Common myeloid progenitor, CD34-positive (primary cell): ENCODE results near the gene OR6C65.
"Not testable (repeated sequence)": the region's sequence is repeated elsewhere in the genome, so short reads cannot be mapped to it uniquely, and the experiment has no call there.

Source experiments
- CTCF ChIA-PET: fragments of 350-600 bp; sonication (Branson Sonifier 250); formaldehyde crosslinking; loops from one replicate; lab custom pipeline; 2021; ENCODE audit warnings: antibody characterized with exemption; lab: Charles Lee
- POLR2A ChIA-PET: fragments of 350-600 bp; sonication (Branson Sonifier 250); formaldehyde crosslinking; loops from one replicate; lab custom pipeline; 2021; ENCODE audit warnings: antibody characterized with exemption; lab: Charles Lee
- DNase-seq, 3 donors: peaks; one replicate each; pipeline versions ENCODE4 v3.0.0 to v3.0.0-alpha.2; 2013
- H3K27ac ChIP-seq, 2 experiments: 1 replicate in 1 of 2; 2 replicates in 1 of 2; pipeline ENCODE4 v1.7.0; 2013; ENCODE audit warnings: inconsistent platforms in 2 of 2, low read length in 2 of 2, mild to moderate bottlenecking in 2 of 2, low read depth in 1 of 2, moderate library complexity in 1 of 2; ENCODE audit not compliant: severe bottlenecking in 2 of 2, insufficient read depth in 1 of 2, poor library complexity in 1 of 2
- H3K27me3 ChIP-seq, 5 experiments: replicated peaks in 2 of 5; 1 replicate in 3 of 5; 2 replicates in 2 of 5; pipeline versions ENCODE4 v1.6.1 to v1.7.0; 2013; ENCODE audit warnings: low read length in 4 of 5, mild to moderate bottlenecking in 2 of 5, moderate library complexity in 2 of 5, inconsistent platforms in 1 of 5; ENCODE audit not compliant: insufficient read depth in 5 of 5, control insufficient read depth in 4 of 5
- H3K36me3 ChIP-seq, 4 experiments: 1 replicate in 2 of 4; 2 replicates in 2 of 4; pipeline versions ENCODE4 v1.6.1 to v1.7.0; 2013; ENCODE audit warnings: low read length in 3 of 4, control low read depth in 1 of 4, mild to moderate bottlenecking in 1 of 4; ENCODE audit not compliant: control insufficient read depth in 4 of 4, insufficient read depth in 4 of 4
- H3K4me1 ChIP-seq, 4 experiments: 1 replicate in 3 of 4; 2 replicates in 1 of 4; pipeline versions ENCODE4 v1.6.1 to v1.7.1; 2013; ENCODE audit warnings: low read length in 3 of 4, mild to moderate bottlenecking in 3 of 4, control low read depth in 1 of 4, inconsistent platforms in 1 of 4, moderate library complexity in 1 of 4; ENCODE audit not compliant: control insufficient read depth in 4 of 4, insufficient read depth in 4 of 4; ENCODE audit errors: control extremely low read depth in 1 of 4
- H3K4me3 ChIP-seq, 7 experiments: 1 replicate in 4 of 7; 2 replicates in 3 of 7; pipeline versions ENCODE4 v1.5.1 to v1.7.0; 2013; ENCODE audit warnings: mild to moderate bottlenecking in 7 of 7, low read length in 6 of 7, moderate library complexity in 6 of 7, inconsistent platforms in 2 of 7, low read depth in 2 of 7, control low read depth in 1 of 7; ENCODE audit not compliant: insufficient read depth in 4 of 7, control insufficient read depth in 1 of 7; ENCODE audit errors: extremely low read depth in 1 of 7
- H3K9me3 ChIP-seq, 5 experiments: 1 replicate in 4 of 5; 2 replicates in 1 of 5; pipeline versions ENCODE4 v1.6.1 to v1.7.1; 2013; ENCODE audit warnings: low read length in 4 of 5, mild to moderate bottlenecking in 2 of 5, inconsistent platforms in 1 of 5, low read depth in 1 of 5, moderate library complexity in 1 of 5; ENCODE audit not compliant: control insufficient read depth in 4 of 5, insufficient read depth in 2 of 5; ENCODE audit errors: control extremely low read depth in 1 of 5
- WGBS: methylation state at CpG from one replicate; pipeline ENCODE4 v1.1.5; 2013; ENCODE audit not compliant: insufficient coverage; 5-methylcytosine and 5-hydroxymethylcytosine counted together

OR6C65 gene

DNA sequence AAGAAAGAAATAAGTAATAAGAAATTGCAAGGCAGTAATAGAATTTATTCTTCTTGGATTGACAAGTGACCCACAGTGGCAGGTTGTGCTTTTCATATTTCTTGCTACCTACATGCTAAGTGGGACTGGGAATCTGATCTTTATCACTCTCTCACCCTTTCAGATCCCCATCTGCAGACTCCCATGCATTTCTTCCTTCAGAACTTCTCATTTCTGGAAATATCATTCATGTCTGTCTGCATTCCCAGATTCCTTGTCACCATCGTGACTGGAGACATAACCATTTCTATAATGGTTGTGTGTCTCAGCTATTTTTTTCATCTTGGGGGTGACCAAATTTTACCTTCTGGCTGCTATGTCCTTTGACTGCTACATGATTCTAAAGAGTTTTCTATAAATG is 4.0 kb upstream of the OR6C65 start:
- Histone ChIP-seq H3K4me3 (no peak overlapping the region), H3K27me3 (peaks cover 0 to 2% (median 0%) of the 10 kb centered on the region in 5 experiments), H3K9me3 (peaks cover 0 to 2% (median 0%) of the 10 kb centered on the region in 5 experiments), H3K36me3 (no peaks in the 10 kb centered on the region), H3K27ac (no peak overlapping the region), H3K4me1 (no peaks in the 10 kb centered on the region)
- WGBS, result no CpG with 5 or more reads among the region's 1 CpG
- CTCF ChIA-PET, result no interaction called here
- POLR2A ChIA-PET, result no interaction called here
- DNase-seq, result no peak

DNA sequence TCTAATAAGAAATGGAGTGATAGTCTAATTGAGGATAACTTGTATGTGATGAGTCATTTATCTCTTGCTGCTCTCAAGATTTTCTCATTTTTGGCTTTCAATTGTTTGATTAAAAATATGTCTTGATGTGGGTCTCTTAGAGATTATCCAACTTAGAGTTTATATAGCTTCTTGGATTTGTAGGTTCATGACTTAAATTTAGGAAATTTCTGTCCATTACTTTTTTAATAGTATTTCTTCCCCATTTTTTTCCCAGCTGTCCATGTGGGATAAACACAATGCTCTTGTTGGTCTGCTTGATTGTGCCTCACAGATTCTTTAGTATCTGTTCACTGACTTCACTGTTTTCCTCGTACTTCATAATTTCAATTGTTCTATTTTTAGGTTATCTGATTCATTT is 7.5 kb downstream of the OR6C65 start:
- WGBS, result no CpG with 5 or more reads among the region's 1 CpG

GRCh38 chr12:55409133-55409532 is 8.8 kb downstream of the OR6C65 start:
- H3K4me1 ChIP-seq, DNase-seq, POLR2A ChIA-PET, H3K4me3 ChIP-seq, CTCF ChIA-PET, H3K27me3 ChIP-seq, H3K36me3 ChIP-seq, H3K27ac ChIP-seq, H3K9me3 ChIP-seq: not testable (repeated sequence)
- WGBS, result no CpG with 5 or more reads among the region's 1 CpG

More for the DNA sequence above, 7.5 kb downstream of the OR6C65 start:
- Histone ChIP-seq H3K4me3 (no peak overlapping the region), H3K4me1 (no peaks in the 10 kb centered on the region), H3K9me3 (peaks cover 0 to 8% (median 0%) of the 10 kb centered on the region in 5 experiments), H3K36me3 (no peaks in the 10 kb centered on the region), H3K27me3 (no peaks in the 10 kb centered on the region), H3K27ac (no peak overlapping the region)
- ChIA-PET CTCF (no interaction called here), POLR2A (no interaction called here)
- DNase-seq, result no peak

DNA sequence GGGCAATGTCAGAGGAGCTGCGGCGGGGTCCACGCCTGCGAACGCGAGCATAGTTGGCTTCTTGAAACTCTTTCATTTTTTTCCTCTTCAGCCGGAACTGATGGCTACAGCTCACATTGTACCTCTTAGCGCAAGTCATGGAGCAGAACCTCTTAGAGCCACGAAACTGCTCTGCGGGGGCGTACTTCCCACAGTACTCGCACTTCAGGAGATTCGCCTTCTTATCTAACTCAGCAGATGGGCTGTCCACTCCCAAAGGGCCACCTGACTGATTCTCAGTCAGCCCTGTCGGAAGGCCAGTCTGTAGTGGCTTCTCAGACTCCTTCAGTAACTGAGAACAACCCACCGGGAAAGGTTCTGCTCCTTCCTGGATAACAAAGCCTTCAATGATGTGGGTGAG is 11.8 kb downstream of the OR6C65 start:
- H3K4me1 ChIP-seq, CTCF ChIA-PET, DNase-seq, H3K36me3 ChIP-seq, H3K4me3 ChIP-seq, POLR2A ChIA-PET, H3K9me3 ChIP-seq, H3K27ac ChIP-seq, H3K27me3 ChIP-seq: not testable (repeated sequence)
- WGBS, result 97% methylated on average over 8 of the region's 15 CpGs

DNA sequence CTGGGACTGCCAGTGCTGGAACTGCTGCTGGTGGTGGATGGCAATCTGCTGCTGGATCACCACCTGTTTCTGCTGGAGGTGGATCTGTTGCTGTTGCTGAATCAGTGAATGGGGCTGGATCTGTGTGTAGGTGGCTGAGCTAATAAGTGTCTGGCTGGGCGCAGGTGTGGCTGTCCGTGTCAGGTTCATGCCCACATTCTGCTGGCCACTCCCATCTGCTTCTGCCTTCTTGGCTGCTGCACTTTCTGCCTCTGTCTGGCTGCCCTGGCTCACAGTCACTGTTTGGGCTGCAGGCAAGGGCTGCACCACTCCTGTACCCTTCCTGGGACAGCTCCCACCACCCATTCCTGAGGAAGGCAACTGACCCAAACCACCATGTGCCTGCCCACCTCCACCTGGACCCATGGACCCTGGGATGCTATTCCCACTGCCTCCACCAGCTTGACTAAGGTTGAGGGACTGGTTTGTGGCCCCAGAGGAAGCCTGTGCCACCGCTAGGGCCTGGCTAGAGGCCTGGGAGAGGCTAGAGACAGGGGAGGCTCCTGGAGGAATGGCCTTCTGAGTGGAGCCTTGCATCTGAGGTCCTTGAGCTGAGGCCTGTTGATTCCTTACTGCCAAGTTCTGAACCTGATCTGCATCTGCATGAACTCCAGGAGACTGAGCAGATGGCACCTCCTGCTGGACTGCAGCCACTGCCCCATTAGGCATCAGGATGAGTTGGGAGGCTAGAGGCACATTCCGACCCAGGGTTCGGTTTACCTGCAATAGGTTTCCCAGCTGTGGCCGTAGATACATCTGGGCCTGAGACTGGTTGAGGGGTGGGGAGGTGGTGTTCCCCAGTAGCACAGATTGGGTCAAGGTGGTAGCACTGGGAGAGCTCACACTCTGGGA is 13.4 kb downstream of the OR6C65 start:
- H3K27me3 ChIP-seq, H3K4me3 ChIP-seq, H3K9me3 ChIP-seq, H3K27ac ChIP-seq, H3K4me1 ChIP-seq, H3K36me3 ChIP-seq, POLR2A ChIA-PET, DNase-seq, CTCF ChIA-PET: not testable (repeated sequence)
- WGBS, result no CpG with 5 or more reads among the region's 6 CpGs

DNA sequence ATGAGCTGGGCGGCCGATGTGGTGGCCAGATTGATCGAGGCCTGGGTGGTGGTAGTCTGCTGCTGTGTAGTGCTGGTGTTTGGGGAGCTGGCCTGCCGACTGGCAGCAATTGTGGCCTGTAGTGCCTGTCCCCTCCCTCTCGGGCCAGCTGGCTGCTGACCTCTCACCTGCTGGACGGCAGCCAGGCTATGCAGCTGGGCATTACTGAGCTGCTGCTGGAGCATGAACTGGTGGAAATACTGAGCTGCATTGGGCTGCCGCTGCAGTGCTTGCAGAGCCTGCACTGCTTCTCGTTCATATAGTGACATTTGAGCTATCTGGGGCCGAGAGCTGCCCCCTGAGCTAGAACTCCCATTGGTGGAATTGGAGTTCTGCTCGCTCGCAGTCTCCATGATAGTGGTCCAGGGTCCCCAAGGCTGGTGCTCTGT is 14.1 kb downstream of the OR6C65 start:
- H3K36me3 ChIP-seq, H3K27ac ChIP-seq, CTCF ChIA-PET, H3K27me3 ChIP-seq, H3K4me3 ChIP-seq, DNase-seq, POLR2A ChIA-PET, H3K9me3 ChIP-seq, H3K4me1 ChIP-seq: not testable (repeated sequence)
- 72% methylated on average over 3 of the region's 11 CpGs for WGBS

- H3K4me1 ChIP-seq, H3K27me3 ChIP-seq, POLR2A ChIA-PET, H3K36me3 ChIP-seq, CTCF ChIA-PET, H3K9me3 ChIP-seq, H3K27ac ChIP-seq: not testable (repeated sequence)
- peak overlapping the region in 2 of 7 experiments; percentile 39 to 42 for H3K4me3 ChIP-seq
- no CpG with 5 or more reads among the region's 34 CpGs for WGBS
- peak in 2 of 3 donors; percentile 8 to 10 for DNase-seq
These were observed 14.6 kb downstream of the OR6C65 start for GRCh38 chr12:55414889-55415288.
